ENCODE results near the gene CNR2. TPM values are rescaled to one million over a fixed set of nuclear protein-coding genes. Genes with fewer than 3 reads are reported as not detected.
"Not testable (repeated sequence)": the region's sequence is repeated elsewhere in the genome, so short reads cannot be mapped to it uniquely, and the experiment has no call there.

The CNR2 gene
- total and polyA plus RNA-seq, 2 of the 4 experiments (the other 2 are of a cell fraction) = not detected

GRCh38 chr1:23847482-23848095, 65.6 kb downstream of the CNR2 start:
- CTCF ChIA-PET; H2AK5ac ChIP-seq (ENCODE audit: low read depth, low read length); H3K56ac ChIP-seq (ENCODE audit: extremely low read depth, insufficient read depth, low read length); dilution Hi-C loops (cut with HindIII; ENCODE audit: low sequenced_read_pairs, unreplicated experiment); H3K36me3 ChIP-seq (ENCODE audit: control insufficient read depth, insufficient read depth, low read length); H3K9ac ChIP-seq (ENCODE audit: low read depth, low read length); H2AFZ ChIP-seq (replicated peaks; ENCODE audit: low read length, poor library complexity); H3K4me3 ChIP-seq (ENCODE audit: insufficient read depth, low read depth, low read length); H2BK120ac ChIP-seq (ENCODE audit: low read depth, low read length); H3K18ac ChIP-seq (ENCODE audit: low read depth, low read length); H3K4me2 ChIP-seq (ENCODE audit: low read depth, low read length); H3K23ac ChIP-seq (ENCODE audit: low read depth, low read length); in situ Hi-C loops (cut with MboI; ENCODE audit: low sequenced_read_pairs); H4K8ac ChIP-seq (ENCODE audit: low read depth in 2 of 2, low read length in 2 of 2); H3K27ac ChIP-seq (ENCODE audit: insufficient read depth, low read length); H2BK5ac ChIP-seq (ENCODE audit: low read depth, low read length, poor library complexity, severe bottlenecking); H3K4me1 ChIP-seq (ENCODE audit: control insufficient read depth, insufficient read depth, low read length); H2BK20ac ChIP-seq (ENCODE audit: low read depth, low read length); intact Hi-C loops (cut with micrococcal nuclease); ATAC-seq (ENCODE audit: low read depth); DNase-seq; H3K79me1 ChIP-seq (ENCODE audit: low read depth in 1 of 2, low read length in 2 of 2); H3K9me1 ChIP-seq (ENCODE audit: insufficient read depth, low read length); BruUV-seq (replicated peaks); H4K20me1 ChIP-seq (ENCODE audit: insufficient read depth, low read length); POLR2A ChIA-PET (ENCODE audit: unreplicated experiment); H2BK15ac ChIP-seq (ENCODE audit: low read depth, low read length); H2AK9ac ChIP-seq (replicated peaks; ENCODE audit: low read depth, low read length, poor library complexity); H4K91ac ChIP-seq (ENCODE audit: insufficient read depth, low read depth, low read length); H3K4ac ChIP-seq (ENCODE audit: low read depth, low read length); H3K9me3 ChIP-seq (ENCODE audit: control insufficient read depth, insufficient read depth, low read length); H4K5ac ChIP-seq (ENCODE audit: low read depth, low read length); H3K14ac ChIP-seq (replicated peaks; ENCODE audit: low read depth, low read length): not testable (repeated sequence)
- peaks cover 13% of the 10 kb centered on the region for H3K27me3 ChIP-seq (ENCODE audit: control insufficient read depth, insufficient read depth, low read length)
- WGBS, 2 experiments (ENCODE audit: extremely low coverage in 2 of 2, insufficient read length in 1 of 2) = no CpG with 5 or more reads among the region's 2 CpGs
